Measurements from ENCODE around the gene EDEM1.

EDEM1 gene

DNA sequence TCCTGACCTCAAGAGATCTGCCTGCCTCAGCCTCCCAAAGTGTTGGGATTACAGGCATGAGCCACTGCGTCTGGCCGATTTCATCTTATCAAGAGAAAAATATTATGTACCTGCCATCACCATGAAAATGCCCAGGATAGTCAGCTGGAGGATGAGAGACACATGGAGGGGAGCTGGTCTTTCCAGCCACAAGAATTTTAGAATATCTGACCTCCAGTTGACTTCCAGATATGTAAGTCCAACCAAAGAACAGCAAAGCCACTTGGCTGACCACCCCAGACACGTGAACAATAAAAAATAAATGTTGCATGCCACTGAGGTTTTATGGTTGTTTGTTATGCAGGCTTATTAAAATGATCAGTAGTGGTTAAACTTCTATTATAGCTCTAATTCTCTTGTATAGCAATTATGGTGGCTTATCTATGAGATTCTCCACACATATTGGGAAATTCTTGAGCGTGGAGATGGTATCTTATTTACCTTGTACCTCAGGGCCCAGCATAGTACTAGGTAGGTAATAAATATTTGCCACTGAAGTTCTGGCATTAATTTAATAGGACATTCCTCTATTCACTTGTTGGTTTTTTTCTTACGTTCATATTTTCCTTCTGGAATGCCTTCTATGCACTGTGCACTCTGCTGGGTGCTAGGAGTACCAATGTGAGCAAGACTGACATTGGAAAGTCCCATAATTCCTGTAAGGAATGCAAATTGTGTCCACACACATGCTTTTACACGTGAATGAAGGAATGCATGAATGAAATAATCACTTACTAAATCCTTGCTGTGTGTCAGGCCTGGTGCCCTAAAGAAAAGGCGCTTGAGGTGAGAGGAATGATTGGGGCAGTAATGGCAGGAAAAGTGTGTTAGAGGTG lies 77.6 kb downstream of the EDEM1 start:
- no peaks in the 10 kb centered on the region for H3K79me2 ChIP-seq (ENCODE audit: insufficient read depth, low read length)
- H3K9me3 ChIP-seq (ENCODE audit: insufficient read depth, low read depth, low read length) = no peaks in the 10 kb centered on the region

DNA sequence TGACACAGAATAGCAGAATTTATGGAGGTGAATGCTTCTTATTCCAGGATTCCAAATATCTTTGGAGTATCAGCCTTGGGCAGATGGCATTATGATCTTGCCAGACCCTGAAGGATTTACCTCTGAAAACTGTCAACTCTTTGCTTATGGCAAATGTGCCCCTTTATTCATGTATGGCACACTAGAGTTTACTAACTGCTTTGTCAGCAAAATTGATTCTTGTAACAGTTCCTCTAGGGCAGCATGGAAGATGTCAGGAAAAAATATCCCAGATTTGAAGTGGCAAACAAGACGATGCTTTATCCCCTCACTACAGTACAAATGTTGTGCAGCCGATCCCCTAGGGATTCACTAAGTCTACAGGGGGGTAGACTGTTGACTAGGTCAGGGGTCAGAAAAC lies 79.7 kb downstream of the EDEM1 start:
- no peaks in the 10 kb centered on the region for H3F3A ChIP-seq (ENCODE audit: low read depth)
- H3K9me3 ChIP-seq (ENCODE audit: insufficient read depth, low read depth, low read length) = no peaks in the 10 kb centered on the region
- no peaks in the 10 kb centered on the region for H3K27me3 ChIP-seq (ENCODE audit: insufficient read depth, low read length, poor library complexity, severe bottlenecking)
- no peak overlapping the region for H3K4me3 ChIP-seq (ENCODE audit: low read length, poor library complexity, severe bottlenecking)
- no peaks in the 10 kb centered on the region for H4K20me1 ChIP-seq (ENCODE audit: insufficient read depth, low read length, poor library complexity, severe bottlenecking)
- no peak overlapping the region for H3K4me2 ChIP-seq (ENCODE audit: low read depth, low read length, poor library complexity, severe bottlenecking)
- no peaks in the 10 kb centered on the region for H3K36me3 ChIP-seq (ENCODE audit: insufficient read depth, low read length)
- no peaks in the 10 kb centered on the region for H3K9me2 ChIP-seq (replicated peaks; ENCODE audit: low read depth, low read length)
- no peak overlapping the region for H3K9ac ChIP-seq (ENCODE audit: low read depth, low read length, poor library complexity, severe bottlenecking)
- no peak overlapping the region for H2AFZ ChIP-seq (ENCODE audit: low read length)
- TF ChIP-seq, protein P1, sequence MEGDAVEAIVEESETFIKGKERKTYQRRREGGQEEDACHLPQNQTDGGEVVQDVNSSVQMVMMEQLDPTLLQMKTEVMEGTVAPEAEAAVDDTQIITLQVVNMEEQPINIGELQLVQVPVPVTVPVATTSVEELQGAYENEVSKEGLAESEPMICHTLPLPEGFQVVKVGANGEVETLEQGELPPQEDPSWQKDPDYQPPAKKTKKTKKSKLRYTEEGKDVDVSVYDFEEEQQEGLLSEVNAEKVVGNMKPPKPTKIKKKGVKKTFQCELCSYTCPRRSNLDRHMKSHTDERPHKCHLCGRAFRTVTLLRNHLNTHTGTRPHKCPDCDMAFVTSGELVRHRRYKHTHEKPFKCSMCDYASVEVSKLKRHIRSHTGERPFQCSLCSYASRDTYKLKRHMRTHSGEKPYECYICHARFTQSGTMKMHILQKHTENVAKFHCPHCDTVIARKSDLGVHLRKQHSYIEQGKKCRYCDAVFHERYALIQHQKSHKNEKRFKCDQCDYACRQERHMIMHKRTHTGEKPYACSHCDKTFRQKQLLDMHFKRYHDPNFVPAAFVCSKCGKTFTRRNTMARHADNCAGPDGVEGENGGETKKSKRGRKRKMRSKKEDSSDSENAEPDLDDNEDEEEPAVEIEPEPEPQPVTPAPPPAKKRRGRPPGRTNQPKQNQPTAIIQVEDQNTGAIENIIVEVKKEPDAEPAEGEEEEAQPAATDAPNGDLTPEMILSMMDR (conservative IDR thresholded peaks at IDR 0.05; ENCODE audit: low read length) = no peak
- no peak for TF ChIP-seq EZH2phosphoT487 (IDR thresholded peaks at IDR 0.05; ENCODE audit: borderline replicate concordance)
- H3K79me2 ChIP-seq (ENCODE audit: insufficient read depth, low read length) = no peaks in the 10 kb centered on the region
- no peaks in the 10 kb centered on the region for H3K4me1 ChIP-seq (ENCODE audit: insufficient read depth, low read length, poor library complexity, severe bottlenecking)

More for the DNA sequence above, 77.6 kb downstream of the EDEM1 start:
- Histone ChIP-seq H3K9ac (ENCODE audit: low read depth, low read length, poor library complexity, severe bottlenecking) (no peak overlapping the region), H2AFZ (ENCODE audit: low read length) (no peak overlapping the region), H3K4me2 (ENCODE audit: low read depth, low read length, poor library complexity, severe bottlenecking) (no peak overlapping the region), H3K27me3 (ENCODE audit: insufficient read depth, low read length, poor library complexity, severe bottlenecking) (no peaks in the 10 kb centered on the region), H3K9me2 (replicated peaks; ENCODE audit: low read depth, low read length) (no peaks in the 10 kb centered on the region), H3K4me3 (ENCODE audit: low read length, poor library complexity, severe bottlenecking) (no peak overlapping the region), H4K20me1 (ENCODE audit: insufficient read depth, low read length, poor library complexity, severe bottlenecking) (no peaks in the 10 kb centered on the region), H3K36me3 (ENCODE audit: insufficient read depth, low read length) (no peaks in the 10 kb centered on the region), H3K4me1 (ENCODE audit: insufficient read depth, low read length, poor library complexity, severe bottlenecking) (no peaks in the 10 kb centered on the region), H3F3A (ENCODE audit: low read depth) (no peaks in the 10 kb centered on the region)
- TF ChIP-seq EZH2phosphoT487 (IDR thresholded peaks at IDR 0.05; ENCODE audit: borderline replicate concordance) = no peak
- TF ChIP-seq, protein P1 (conservative IDR thresholded peaks at IDR 0.05; ENCODE audit: low read length) = no peak

GRCh38 chr3:5267889-5268288 lies 80.4 kb downstream of the EDEM1 start:
- Histone ChIP-seq H3K9ac (ENCODE audit: low read depth, low read length, poor library complexity, severe bottlenecking) (no peak overlapping the region), H3K4me2 (ENCODE audit: low read depth, low read length, poor library complexity, severe bottlenecking) (no peak overlapping the region), H3K4me1 (ENCODE audit: insufficient read depth, low read length, poor library complexity, severe bottlenecking) (no peaks in the 10 kb centered on the region), H3K9me2 (replicated peaks; ENCODE audit: low read depth, low read length) (no peaks in the 10 kb centered on the region), H3K36me3 (ENCODE audit: insufficient read depth, low read length) (no peaks in the 10 kb centered on the region), H2AFZ (ENCODE audit: low read length) (no peak overlapping the region), H3K79me2 (ENCODE audit: insufficient read depth, low read length) (no peaks in the 10 kb centered on the region), H3K9me3 (ENCODE audit: insufficient read depth, low read depth, low read length) (no peaks in the 10 kb centered on the region), H3F3A (ENCODE audit: low read depth) (no peaks in the 10 kb centered on the region), H3K4me3 (ENCODE audit: low read length, poor library complexity, severe bottlenecking) (no peak overlapping the region), H3K27me3 (ENCODE audit: insufficient read depth, low read length, poor library complexity, severe bottlenecking) (no peaks in the 10 kb centered on the region), H4K20me1 (ENCODE audit: insufficient read depth, low read length, poor library complexity, severe bottlenecking) (no peaks in the 10 kb centered on the region)
- no peak for TF ChIP-seq EZH2phosphoT487 (IDR thresholded peaks at IDR 0.05; ENCODE audit: borderline replicate concordance)
- TF ChIP-seq, protein P1 (conservative IDR thresholded peaks at IDR 0.05; ENCODE audit: low read length) = no peak
